Stimulated activated CD4-positive, alpha-beta T cell treated with anti-CD3 and anti-CD28 coated beads, Interleukin-1b, Interleukin-23, amount 100 ng/mL, for 48 hours (primary cell): ENCODE data around the gene CEMIP2.
A peak's percentile ranks its signal among the peaks of the same experiment; 100 is the strongest.
"Not testable (repeated sequence)": the region's sequence is repeated elsewhere in the genome, so short reads cannot be mapped to it uniquely, and the experiment has no call there.

Source experiments
- DNase-seq: peaks from one replicate; pipeline ENCODE4 v3.0.0-alpha.2; 2020

CEMIP2 gene, protein sequence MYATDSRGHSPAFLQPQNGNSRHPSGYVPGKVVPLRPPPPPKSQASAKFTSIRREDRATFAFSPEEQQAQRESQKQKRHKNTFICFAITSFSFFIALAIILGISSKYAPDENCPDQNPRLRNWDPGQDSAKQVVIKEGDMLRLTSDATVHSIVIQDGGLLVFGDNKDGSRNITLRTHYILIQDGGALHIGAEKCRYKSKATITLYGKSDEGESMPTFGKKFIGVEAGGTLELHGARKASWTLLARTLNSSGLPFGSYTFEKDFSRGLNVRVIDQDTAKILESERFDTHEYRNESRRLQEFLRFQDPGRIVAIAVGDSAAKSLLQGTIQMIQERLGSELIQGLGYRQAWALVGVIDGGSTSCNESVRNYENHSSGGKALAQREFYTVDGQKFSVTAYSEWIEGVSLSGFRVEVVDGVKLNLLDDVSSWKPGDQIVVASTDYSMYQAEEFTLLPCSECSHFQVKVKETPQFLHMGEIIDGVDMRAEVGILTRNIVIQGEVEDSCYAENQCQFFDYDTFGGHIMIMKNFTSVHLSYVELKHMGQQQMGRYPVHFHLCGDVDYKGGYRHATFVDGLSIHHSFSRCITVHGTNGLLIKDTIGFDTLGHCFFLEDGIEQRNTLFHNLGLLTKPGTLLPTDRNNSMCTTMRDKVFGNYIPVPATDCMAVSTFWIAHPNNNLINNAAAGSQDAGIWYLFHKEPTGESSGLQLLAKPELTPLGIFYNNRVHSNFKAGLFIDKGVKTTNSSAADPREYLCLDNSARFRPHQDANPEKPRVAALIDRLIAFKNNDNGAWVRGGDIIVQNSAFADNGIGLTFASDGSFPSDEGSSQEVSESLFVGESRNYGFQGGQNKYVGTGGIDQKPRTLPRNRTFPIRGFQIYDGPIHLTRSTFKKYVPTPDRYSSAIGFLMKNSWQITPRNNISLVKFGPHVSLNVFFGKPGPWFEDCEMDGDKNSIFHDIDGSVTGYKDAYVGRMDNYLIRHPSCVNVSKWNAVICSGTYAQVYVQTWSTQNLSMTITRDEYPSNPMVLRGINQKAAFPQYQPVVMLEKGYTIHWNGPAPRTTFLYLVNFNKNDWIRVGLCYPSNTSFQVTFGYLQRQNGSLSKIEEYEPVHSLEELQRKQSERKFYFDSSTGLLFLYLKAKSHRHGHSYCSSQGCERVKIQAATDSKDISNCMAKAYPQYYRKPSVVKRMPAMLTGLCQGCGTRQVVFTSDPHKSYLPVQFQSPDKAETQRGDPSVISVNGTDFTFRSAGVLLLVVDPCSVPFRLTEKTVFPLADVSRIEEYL (N-terminal part only)

DNA sequence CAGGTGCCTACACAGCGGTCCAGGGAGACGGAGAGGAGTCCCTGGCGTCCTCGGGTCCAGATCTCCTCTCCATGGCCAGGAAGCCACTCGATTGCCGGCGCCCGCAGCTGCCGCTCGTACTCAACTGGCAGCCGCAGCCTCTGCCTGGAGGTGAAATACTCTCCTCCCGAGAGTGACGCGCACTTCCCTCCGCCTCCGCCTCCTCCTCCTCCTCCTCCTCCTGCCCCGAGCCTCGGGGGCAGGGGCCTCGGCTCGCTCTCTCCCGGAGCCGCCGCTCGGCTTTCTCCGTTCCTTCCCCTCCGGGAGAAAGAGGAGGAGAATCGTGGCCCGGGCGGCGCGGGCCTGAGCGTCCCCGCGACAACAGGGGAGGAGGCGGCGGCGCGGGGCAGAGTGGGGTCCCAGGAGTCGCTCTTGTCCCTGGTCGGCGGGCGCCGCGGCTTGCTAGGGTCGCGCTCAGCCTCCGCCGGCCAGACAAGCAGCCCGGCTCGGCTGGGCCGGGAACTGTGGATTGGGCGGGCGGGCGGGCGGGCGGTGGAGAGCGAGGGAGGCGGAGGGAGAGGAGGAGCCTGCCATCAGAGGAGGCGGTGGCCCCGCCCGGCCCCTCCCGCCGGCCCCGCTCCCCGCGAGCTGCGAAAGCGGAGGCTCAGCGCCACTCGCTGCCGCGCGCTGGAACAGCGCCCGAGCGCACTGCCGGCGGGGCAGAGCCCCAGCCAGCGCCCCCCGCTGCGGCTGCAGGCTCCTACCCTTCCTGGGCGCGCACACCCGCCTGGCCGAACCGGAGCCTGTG is at the start of gene CEMIP2:
TSS of gene CEMIP2 (minus strand) at position 126 of the 787 bp plus-strand sequence. CDS start 18,140 bp downstream, outside the sequence.
- DNase-seq, result peak; percentile 90

DNA sequence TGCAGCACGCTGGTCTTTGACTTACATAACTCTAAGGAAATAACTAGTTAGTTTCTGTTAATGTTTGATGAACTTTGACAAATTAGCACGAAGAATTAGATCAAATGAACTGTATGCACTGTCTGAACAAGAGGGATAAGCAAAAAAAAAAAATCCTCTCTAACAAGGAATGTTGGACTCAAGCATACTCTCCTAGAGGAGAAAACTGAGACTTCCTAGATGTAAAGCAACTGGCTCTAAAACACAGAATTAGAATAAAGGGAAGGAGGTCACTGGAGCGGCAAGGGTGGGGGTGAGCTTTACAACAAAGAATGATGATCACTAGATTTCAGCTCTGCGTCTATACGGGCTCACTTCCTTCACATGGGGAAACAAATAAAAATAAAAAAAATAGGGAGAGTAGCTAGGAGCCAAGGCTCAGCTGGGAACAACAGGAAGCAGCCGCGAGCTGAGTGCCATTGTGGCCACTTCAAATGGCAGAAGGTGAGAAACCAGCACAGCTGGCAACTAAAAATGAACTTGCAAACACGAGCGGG is 48.7 kb upstream of the CEMIP2 start:
- DNase-seq, result no peak

DNA sequence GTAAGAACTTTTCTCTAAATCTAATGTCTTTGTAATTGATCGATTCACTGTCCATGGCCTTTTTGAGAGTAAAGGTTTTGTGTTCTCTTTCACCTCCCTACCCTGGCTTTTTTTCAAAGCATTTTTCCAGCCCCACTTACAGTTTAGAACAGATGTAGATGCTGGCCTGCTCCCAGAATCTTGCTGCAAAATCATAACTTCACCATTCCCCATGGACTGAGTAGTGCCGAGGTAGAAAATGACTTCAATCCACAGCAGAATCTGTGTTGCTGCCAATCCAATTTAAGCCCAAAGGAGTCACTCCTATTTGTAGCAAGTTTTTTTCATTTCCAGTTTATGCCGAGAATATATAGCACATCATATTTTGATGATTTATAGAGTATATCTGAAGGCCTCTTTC is 46.5 kb upstream of the CEMIP2 start:
- DNase-seq, result no peak

DNA sequence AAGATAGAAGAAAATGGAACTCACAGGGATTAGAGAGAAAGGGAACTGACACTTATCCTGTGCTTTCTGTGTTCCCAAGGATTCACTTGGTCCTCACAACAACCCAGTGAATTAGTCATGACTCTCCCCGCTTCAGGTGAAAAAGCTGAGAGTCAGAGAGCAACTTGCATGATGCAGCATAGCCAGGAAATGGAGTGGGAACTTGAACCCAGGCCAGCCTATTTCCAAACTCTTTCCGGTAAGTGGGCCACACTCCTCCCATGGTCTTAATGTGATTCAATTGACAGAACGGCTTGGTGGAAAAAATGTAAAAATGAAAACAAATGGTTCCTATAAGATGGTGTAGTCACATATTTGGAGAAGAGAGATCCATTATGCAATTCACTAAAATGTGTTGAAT is 45.9 kb upstream of the CEMIP2 start:
- DNase-seq, result no peak

DNA sequence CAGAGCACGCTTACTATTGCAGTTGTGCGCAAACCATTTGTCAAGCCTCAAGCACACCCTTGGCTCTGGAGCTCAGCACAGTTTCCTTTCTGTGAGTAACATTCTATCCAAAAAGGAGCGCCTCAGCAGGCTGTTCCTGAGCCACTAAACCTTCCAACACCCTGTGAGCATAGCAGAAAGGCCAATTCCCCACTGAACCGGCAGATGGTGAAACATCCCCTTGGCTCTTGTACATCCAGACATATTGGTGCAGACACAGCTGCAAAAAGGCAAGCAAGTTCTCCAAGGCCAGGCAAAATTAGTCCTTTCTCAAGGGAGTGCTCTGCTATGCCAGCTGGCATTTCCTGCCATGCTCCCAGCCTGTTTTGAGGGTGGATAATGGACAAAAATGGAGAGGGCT is 44.1 kb upstream of the CEMIP2 start:
- no peak for DNase-seq

DNA sequence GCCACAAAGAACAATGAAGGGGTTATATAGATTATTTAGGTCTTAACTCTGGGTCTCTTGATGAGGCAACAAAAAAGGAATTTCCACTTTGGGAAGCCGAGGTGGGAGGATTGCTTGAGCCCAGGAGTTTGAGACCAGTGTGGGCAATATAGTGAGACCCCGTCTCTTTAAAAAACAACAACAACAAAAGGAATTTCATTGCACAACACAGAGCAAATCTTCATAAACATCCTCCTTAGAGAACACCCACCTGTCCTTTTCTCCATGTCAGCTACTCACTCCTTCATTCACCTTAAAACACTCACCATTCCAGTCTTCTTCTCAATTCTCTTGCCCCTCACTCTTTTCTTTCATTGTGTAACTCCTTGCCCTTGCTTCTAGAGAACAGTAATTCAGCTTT is 39.8 kb upstream of the CEMIP2 start:
- no peak for DNase-seq

DNA sequence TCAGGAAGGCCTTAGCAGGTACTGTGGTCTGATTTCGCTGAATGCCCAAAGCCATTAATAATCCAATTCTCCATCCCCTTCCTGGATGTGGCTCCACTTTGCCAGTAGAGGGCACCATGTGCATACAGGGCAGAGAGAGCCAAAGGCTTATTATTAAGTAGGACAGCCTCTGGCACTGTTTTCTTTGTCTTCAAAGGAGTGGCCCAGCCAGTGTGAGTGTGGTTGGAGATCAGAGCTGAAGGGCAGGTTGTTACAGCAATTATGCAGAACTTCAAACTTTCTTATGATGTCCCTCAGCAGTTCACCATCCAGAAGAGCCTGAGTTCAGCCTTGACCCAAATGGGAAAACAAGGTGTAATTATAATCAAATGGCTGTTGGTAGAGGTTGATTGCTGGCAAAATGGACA is 38.6 kb upstream of the CEMIP2 start:
- peak; percentile 65 for DNase-seq

DNA sequence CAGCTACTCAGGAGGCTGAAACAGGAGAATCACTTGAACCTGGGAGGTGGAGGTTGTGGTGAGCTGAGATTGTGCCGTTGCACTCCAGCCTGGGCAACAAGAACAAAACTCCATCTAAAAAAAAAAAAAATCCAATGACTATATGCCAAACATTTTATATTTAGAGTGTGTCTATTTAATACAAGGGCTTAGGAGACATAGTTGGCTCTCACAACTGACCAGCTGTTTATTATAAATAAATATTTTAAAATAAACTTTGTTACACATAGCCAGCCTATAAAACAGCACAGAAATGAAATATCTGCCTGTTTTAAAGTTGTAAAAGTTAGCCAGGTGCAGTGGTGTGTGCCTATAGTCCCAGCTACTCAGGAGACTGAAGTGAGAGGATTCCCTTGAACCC is 36.8 kb upstream of the CEMIP2 start:
- DNase-seq, result not testable (repeated sequence)

DNA sequence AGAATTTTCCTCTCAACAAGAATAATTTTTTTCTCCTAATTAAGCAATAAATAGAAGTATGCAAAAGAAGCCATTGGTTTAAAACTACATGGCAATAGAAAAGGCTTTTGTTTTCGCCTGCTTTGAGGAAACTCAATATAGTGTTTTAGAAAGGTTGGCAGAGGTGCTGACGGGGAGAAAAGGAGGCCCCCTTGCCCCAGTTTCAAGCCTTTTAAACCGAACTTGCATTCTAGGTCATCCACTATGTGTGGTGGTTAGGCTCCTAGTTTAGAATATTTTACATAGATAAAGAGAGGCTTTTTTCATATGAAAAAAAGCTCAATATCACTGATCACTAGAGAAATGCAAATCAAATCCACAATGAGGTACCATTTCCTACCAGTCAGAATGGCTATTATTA is 33.5 kb upstream of the CEMIP2 start:
- no peak for DNase-seq

DNA sequence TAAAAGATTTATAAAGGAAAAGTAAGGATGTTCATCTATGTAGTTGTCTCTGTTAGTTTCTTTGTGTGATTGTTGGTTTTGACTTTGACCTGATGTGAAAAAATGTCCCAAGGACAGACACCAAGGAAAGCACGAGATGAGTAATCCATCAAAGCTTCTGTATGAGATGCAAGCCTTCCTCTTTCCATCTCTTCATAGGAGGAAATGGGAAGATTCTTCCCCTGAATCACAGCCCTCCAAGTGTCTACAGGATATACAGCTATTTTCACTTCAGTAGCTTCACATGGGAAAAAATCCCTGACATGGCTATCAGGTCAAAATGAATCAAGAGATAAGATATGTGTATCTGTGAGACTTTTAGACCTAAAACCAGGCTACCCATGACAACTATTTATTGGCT is 29.0 kb upstream of the CEMIP2 start:
- DNase-seq, result no peak

DNA sequence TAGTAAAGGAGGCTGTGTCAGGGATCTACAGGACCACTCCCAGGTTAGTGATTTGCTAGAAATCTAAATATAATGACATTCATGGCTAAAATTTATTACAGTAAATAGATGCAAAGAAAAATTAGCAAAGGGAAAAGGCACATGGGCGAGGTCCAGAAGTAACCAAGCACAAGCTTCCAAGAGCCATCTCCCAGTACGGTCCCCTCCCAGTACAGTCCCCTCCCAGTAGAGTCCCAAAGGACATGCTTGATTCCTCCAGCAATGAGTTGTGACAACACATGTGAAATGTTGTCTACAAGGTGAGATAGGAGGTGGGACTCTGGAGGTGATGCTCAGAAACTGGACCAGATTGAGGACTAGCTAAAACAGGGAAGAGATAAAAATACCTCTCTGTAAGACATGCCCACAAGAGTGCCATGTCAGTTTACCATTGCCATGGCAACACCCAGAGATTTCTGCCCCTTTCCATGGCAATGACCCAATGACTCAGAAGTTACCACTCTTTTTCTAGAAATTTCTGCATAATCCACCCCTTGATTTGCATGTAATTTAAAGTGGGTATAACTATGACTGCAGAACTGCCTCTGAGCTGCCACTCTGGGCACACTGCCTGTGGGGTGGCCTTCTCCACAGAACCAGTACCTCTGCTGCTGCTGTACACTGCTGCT is 27.9 kb upstream of the CEMIP2 start:
- DNase-seq, result peak; percentile 42

DNA sequence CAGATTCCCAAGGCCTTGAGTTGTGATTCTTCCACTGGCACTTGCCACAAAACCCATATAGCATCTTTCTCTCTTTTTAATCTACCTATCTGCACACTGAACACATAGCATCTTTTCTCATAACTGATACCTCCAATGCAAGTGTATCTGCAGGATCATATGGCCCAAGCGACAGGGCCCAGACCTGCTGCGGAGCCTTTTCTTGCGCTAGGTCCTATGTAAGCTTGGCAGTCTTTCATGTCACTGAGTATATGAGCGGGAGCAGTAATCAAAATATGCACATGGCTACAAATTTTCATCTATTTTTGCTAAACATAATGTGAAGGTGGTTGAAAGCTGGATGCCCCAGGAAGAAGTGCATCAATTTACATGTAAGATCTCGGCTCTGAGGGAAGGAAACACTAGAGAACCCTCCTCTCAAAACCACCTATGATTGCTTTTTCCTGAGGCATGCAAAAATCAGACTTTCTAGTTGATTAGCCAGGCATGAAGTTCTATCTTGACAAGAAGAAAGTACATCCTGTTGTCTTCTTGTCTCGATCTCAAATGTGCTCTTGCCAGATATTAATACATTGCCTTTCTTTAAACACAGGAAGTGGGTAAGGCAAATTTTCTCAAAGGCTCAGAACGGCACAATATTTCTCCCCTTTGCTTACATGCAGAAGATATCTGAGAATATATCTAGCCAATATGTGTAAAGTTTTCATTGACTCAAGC is 26.9 kb upstream of the CEMIP2 start:
- DNase-seq, result no peak

DNA sequence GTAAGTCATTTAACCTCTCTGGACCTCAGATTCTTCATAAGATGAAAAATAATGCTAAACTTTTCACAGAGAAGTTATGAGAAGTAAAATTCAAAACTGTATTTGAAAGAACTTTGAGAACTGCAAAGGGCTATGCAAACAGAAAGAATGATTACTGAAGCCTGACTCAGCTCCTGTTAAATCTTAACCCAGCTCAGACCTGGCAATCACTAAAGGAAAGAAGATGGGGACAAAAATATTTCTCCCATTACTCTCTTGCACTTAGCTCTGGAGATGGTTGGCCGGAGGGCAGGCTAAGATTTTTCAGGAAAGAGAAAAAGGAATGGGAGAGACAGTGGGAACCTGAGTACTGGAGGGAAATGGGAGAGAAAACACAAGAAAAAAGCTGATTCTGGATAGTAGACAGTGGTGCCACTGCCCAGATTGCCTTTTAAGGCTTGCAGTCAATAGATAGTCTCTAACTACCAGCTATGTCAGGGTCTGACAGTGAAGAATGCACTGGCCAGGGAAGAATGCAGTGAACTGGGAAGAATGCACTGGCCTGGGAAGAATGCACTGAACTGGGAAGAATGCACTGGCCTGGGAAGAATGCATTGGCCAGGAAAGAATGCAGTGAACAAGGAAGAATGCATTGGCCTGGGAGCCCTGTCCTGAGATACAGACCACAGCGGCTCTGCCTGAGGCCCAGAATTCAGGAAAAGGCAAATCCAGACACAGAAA is 25.2 kb upstream of the CEMIP2 start:
- DNase-seq, result no peak

DNA sequence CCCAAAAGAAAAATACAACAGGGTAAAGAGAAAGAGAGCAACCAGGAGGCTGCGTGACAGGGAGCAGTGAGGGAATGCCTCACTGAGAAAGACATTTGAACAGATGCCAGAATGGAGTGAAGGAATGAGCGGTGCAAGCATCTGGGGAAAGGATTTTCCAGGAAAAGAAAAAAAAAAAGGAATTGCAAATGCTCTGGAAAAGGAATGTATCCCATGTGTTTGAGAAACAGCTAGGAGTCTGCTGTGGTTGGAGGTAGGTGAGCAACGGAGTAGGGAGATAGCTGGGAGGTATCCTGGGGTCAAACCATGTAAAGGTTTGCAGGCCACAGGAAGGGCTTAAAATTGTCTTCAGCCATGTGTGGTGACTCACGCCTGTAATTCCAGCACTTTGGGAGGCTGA is 23.6 kb upstream of the CEMIP2 start:
- DNase-seq, result no peak

DNA sequence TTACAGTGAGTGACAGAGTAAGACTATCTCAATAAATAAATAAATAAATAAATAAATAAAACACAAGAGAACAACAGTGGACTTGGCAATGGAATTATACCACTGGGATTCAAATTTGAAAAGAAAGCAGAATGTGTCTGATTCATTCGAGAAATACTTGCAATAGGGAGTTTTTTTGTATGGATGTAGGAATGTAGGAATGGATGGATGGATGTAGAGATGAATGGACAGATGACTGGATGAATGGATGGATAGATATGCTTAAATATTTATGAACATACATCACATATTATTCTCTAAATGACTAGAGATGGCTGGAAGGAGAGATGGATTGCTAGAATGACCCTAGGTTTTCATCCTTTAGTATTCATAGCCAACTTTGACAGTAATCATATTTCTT is 22.0 kb upstream of the CEMIP2 start:
- no peak for DNase-seq

DNA sequence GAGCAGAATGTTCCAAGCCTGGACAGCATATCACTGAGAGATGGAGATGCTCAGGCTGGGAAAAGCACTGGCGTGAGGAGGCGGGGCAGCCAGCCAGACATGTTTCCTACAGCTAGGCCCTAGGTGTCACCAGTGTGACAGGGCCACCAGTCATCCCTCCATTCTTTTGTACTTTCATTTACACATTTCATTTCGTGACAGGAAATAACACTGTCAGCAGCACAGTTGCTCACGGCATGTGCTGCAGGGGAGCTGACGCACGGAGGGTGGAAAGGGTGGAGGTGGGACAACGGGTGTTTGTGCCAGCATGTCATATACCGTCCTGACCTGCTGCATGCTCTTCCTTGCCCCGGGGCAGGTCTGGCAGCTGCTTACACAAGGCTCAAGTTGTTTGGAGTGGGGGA is 14.8 kb upstream of the CEMIP2 start:
- DNase-seq, result peak; percentile 89

DNA sequence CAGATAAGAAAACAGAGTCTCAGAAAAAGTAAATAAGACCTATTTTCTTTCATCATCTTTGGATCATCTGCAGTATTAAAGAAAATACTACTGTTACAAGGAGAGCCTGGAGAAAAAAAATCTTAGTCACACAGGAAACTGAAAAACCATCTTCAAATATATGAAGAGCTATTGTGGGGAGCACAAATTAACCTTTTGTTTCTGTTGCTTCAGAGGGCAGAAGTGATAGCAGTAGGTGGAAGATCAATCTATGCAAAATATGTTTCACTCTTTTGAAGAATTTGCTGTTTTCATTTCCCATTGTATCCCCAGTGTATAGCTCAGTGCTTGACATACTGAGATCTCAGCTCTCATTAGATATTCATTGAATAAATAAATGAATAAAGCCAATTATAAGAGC is 13.1 kb upstream of the CEMIP2 start:
- no peak for DNase-seq

DNA sequence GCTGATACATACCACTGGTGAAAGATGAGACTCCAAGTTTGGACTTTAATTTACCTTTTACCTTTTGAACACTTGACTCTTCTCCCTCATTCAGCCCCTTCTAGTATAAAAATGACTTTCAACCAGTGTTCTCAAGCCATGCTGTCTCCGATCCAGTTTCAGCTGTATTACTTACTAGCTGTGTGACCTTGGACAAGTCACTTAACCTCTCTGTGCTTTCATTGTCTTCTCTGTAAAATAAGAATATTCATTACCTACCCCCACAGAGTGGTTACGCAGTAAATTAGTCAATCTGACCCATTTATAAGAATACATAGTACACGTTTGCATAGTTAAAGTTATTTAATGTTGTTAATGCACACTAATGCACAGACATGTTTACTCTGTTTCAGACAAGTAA is 12.6 kb upstream of the CEMIP2 start:
- DNase-seq, result no peak

DNA sequence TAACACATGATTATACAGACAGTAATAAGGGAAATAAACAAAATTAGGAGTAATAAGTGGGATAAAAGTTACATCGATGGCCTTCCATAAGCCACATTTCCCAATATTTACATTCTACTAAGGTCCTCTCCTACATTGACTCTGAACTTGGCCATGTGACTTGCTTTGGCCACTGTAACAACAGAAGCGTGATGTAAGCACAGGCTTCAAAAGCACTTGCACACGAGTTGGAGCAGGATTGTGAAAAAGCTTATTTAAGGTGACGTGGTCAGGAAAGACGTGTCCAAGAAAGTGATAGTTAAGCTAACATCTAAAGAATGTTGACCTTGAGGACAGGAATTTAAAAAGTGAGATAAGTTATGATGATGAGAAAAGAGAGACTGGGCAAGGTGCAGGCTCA is 9.8 kb upstream of the CEMIP2 start:
- no peak for DNase-seq

DNA sequence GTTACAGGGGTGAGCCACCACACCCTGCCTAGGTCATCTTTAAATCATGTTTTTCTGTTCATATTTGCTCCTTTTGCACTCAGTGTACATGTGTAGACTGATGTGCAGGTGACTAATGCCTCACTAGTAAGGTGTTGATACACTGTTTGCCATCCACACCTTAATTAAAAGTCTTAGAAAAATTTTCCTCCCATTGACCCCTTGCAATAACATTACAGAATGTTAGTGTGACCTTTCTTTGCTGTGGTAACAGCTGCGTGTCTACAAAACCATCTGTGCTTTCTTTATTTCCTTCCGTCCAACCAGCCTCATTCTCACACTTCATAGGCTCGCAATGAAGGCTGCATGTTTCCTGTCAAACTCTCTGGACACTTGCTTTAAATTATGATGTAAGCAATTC is 6.6 kb upstream of the CEMIP2 start:
- no peak for DNase-seq
